T-helper 9 cell (primary cell): ENCODE data around the gene TMEM248.
"Not testable (repeated sequence)": the region's sequence is repeated elsewhere in the genome, so short reads cannot be mapped to it uniquely, and the experiment has no call there.

Source experiments
- DNase-seq: peaks from one replicate; pipeline ENCODE4 v3.0.0-alpha.2; 2020

TMEM248 gene

DNA sequence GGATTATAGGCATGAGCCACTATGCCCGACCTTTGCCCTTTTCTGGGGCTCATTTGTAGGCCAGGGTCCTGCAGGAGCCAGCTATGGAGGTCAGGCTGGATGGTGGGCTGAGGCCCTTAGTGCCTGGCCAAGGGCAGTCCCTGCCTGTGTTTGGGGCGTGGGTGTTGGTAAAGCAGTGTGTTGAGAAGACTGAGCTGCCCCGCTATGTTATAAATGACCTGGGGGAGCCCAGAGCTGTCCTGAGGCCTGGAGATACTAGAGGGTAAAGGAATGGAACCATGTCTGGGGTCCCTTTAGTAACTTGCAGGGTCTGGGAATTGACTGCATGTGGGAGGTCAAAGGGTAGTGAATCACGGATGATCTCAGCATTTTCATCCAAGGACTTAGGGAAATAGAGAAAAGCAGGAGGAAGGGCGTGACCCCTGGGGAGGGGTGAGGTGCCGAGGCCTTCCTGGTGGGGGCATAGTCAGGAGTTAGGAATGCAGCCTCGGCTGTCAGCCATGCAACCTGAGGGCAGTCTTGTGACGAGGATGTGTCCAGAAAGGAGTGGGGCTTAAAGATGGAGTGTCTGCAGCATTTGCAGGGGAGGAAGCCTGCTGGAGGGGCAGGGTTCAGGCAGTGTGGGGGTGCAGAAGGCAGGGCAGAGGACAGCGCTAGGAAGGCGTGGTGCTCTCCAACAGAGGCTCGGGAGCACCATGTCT is 31.5 kb downstream of the TMEM248 start:
- DNase-seq, result no peak

DNA sequence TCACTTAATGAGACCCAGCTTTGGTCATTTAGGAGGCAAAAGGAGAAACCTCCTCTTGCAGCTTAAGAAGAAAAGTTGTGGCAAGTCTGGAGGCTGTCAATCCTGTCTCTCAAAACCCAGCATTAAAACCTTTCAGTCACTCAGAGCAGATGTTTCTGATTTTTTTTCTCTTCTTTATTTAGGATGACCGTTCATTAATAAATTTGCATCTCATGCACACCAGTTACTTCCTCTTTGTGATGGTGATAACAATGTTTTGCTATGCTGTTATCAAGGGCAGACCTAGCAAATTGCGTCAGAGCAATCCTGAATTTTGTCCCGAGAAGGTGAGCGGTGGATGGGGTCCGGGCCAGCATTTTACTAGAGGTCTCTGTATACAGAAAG is 32.0 kb downstream of the TMEM248 start:
- DNase-seq, result no peak

- DNase-seq, result no peak
Measured at GRCh38 chr7:66957595-66958290, 36.7 kb downstream of the TMEM248 start.

DNA sequence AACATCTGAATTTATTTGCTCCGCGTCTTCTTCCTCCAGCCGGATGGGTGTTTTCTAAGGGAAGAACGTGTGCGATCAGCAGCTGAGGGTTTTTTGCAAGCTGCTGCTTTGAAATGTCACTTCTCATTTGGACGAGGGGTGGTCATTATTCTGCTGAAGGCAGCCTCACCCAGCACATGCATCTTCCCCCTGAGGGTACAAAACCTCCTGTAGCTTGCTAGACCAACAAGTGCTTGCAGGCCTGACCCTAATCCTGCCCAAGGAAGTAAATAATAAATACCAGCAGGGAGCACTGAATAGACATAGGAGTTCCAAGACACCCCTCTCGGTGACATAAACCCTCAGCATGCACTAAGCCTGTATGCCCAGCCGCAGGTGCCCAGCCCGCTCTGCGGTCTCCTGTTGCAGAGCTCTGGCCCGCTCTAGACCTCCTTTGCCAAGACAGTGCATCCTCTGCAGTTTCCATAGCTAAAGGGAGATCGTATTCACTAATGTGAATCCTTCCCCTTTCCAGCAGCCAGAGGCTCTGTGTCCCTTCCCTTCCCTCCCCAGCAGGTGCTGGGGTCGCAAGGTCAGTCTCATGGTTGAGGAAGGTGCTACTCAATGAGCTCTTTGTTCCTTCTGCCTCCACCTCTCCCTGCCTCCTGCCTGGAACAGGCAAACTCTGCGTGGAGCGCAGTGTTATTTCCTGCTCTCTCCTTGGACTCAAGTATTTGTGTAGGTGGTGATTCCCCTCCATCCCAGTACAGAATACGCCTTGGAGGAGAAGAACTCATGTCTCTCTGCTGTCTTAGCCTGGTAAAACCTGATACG is 37.7 kb downstream of the TMEM248 start:
- no peak for DNase-seq

DNA sequence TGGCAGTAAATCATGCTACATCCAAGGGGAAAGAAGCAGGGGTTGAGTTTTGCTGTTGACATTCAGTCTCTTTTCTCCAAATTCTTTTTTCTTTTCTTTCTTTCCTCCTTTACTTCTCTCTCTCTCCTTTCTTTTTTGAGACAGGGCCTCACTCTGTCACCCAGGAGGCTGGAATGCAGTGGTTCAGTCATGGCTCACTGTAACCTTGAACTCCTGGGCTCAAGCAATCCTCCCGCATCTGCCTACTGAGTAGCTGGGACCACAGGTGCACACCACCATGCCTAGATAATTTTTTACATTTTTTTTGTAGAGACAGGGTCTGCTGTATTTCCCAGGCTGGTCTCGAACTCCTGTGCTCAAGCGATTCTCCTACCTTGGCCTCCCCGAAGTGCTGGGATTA is 39.2 kb downstream of the TMEM248 start:
- no peak for DNase-seq

DNA sequence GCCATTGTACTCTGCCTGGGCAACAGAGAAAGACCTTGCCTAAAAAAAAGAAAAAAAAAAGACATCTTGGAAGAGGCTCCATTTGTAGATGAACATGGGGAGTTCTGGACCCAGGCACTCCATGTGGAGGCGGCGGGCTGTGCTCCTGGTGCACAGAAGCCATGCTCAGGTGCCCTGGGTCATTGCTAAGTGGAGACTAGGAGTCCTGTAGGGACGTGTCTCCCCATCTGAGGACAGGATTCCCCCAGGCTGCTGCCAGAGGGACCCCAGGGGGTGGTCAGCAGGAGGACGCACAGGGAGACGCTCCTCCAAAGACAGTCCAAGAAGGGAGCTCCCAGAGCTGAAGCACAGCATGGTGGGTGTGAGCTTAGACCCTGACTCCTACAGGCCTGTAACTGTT is 40.1 kb downstream of the TMEM248 start:
- DNase-seq, result no peak

DNA sequence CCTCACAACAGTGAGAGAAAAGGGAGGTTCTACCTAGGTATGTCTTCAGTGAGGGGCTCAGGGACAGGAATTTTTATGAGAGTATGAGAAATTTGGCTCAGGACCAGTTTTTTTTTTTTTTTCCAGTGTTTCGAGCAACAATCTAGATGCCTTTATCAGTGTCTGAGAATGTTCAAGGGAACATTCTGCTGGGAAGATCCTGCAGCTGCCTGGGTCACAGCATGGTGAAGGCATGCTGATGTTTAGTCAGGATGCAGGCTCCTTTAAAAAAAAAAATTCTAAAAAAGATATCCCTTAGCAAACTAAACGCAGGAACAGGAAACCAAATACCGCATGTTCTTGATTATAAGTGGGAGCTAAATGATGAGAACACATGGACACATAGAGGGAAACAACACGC is 43.4 kb downstream of the TMEM248 start:
- DNase-seq, result no peak

- no peak for DNase-seq
Measured at GRCh38 chr7:66967029-66967428, 46.0 kb downstream of the TMEM248 start.

- not testable (repeated sequence) for DNase-seq
Measured at GRCh38 chr7:66969001-66969400, 48.0 kb downstream of the TMEM248 start.

GRCh38 chr7:66970310-66970709 is 49.3 kb downstream of the TMEM248 start:
- DNase-seq, result no peak

DNA sequence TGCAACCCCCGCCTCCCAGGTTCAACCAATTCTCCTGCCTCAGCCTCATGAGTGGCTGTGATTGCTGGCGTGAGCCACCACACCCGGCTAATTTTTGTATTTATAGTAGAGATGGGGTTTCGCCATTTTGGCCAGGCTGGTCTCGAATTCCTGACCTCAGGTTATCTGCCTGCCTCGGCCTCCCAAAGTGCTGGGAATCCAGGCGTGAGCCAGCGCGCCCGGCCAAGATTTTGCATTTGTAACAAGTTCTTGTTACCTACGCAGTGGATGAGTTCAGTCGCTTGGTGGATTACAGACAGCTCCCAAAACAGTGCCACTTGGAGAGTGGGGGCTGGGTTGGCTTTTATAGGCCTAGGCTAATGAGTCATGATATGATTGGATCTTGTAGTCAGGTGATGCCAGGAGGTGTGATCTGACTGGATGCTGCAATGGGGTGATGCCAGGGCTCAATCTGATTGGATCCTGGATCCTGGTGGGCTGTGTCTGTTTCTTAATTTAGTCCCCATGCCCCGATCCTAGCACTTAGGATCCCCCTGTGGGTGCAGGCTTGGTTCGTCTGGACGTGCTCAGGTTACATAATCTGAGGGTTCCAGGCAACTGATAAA is 54.1 kb downstream of the TMEM248 start:
- no peak for DNase-seq

DNA sequence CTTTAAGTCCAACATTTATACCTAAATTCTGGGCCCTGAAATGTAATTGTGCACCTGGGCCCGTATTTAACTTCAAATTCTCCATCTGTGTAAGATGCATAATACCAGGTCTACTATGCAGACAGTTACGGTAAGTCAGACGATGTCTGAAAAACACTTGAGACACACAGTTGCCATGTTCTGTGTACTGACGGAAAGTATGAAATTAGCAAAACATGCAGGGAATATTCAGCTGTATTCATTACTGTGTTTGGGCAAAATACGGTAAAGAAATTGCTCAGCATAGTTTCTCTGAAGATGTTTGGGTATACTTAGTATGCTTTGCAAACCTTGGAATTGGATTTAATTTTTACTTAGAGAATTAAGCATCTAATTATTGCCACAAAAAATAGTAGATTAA is 57.3 kb downstream of the TMEM248 start:
- not testable (repeated sequence) for DNase-seq

- DNase-seq, result not testable (repeated sequence)
Measured at GRCh38 chr7:66979013-66979412, 58.0 kb downstream of the TMEM248 start.

DNA sequence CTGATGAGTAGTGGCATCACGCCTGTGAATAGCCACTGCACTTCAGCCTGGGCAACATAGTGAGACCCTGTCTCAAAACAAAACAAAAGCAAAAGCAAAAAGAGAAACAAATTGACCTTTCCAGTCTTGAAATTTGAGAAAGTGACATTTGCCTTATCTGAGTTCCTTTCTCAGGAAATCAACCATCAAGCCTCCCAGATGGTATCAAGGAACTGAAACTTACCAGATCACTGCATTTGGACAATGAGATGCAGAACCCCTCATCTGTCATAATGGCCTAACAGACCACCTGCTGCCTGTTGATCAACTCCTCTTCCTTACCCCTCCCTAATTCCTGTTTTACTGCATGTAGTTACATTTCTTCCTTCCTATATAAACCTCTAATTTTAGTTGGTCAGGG is 59.3 kb downstream of the TMEM248 start:
- not testable (repeated sequence) for DNase-seq

DNA sequence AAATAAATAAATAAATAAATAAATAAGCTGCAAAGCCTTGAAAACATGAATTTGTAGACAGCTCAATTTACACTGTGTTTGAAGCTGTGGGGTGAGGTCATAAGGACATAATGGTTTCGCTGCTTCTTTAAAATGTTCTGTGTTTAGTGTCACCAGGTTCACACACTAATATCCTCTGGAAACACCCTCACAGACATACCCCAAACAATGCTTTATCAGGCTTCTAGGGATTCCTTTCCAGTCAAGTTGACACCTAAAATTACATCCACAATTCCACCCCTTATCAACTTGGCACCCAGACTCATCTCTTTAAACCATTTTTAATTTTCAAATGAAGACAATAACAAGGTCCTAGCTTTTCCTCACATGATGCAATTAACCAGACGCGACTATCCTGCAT is 68.5 kb downstream of the TMEM248 start:
- DNase-seq, result not testable (repeated sequence)

DNA sequence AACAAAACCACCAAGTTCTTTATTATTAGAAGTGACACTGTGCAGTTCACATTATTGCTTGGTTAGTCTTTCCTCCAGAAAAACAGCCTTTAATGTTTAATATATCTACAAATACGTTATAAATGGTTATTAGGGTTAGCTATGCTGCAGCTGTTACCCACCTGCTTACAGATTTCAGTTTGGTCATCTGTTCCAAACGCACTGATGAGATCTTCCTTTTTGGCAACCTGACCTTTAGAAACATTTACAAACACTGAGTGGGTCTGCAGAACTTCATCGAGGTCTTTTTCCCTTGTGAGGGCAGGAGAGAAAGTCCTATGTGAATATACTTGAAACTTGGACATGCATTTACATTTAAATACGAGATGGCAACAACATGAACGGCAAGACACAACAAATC is 73.0 kb downstream of the TMEM248 start:
- not testable (repeated sequence) for DNase-seq

DNA sequence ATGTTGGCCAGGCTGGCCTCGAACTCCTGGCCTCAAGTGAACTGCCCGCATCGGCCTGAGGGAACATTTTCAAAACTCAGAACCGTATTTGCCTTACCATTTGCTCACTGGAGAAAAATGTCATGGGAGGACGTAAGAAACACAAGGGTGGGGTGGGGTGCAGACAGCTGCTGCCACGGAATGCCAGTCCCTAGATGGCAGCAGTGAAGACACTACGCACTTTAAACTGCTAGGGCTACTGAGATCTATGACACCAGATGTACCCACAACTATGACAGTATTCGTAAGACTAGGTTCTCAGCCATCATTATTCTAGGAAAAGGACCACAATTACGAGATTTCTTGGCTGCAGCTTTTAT is 73.6 kb downstream of the TMEM248 start:
- peak; percentile 17 for DNase-seq

- DNase-seq, result peak; percentile 81
Measured at GRCh38 chr7:66995050-66995776, 74.2 kb downstream of the TMEM248 start, which contains the start of gene SBDS. Gene SBDS (minus strand): TSS chr7:66995586. CDS start chr7:66995417, 169 bp downstream.

GRCh38 chr7:66996444-66997191 is 75.6 kb downstream of the TMEM248 start, which contains the start of gene TYW1:
Gene TYW1 (plus strand): TSS chr7:66996833. CDS start chr7:66996979, 146 bp downstream.
- peak; percentile 94 for DNase-seq

GRCh38 chr7:67000601-67001258 is 79.7 kb downstream of the TMEM248 start:
- DNase-seq, result not testable (repeated sequence)

DNA sequence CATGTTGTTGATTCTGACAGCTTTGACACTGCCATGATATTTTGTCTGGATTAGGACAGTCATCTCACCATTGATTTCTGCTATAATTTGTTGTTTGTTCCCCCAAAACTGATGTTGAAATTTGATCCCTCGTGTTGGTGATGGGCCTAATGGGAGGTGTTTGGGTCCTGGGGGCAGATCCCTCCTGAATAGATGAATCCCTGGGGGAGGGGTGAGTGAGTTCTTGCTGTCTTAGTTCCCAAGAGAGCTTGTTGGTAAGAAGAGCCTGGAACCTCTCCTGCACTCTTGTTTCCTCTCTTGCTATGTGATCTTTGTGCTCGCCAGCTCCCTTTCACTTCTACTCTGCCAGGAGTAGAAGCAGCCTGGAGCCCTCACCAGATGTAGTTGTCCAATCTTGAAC is 83.1 kb downstream of the TMEM248 start:
- DNase-seq, result not testable (repeated sequence)
